ENCODE measurements around the gene RAPGEF2.
"Not testable (repeated sequence)": the region's sequence is repeated elsewhere in the genome, so short reads cannot be mapped to it uniquely, and the experiment has no call there.

RAPGEF2 gene

DNA sequence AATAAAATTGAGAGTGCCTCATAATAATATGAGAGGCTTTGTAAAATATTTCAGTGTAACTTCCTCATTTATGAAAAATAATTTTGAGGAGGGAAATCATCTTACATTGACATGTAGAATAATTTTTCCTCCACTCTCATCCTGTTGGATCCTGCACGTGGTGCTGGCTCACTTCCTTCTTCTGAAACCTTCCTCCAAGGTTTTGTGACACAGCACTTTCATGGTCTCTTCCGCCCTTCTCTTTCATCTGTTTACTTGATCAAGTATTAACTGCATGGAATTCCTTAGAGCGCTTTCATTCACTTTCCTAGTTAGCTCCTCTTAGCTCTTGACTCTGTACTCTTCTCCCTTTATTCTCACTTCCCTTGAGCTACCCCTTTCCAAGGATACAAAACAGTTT, 246.5 kb downstream of the RAPGEF2 start:
- FAIRE-seq (no peak), DNase-seq (ENCODE audit: insufficient read length, low spot score) (no peak)

DNA sequence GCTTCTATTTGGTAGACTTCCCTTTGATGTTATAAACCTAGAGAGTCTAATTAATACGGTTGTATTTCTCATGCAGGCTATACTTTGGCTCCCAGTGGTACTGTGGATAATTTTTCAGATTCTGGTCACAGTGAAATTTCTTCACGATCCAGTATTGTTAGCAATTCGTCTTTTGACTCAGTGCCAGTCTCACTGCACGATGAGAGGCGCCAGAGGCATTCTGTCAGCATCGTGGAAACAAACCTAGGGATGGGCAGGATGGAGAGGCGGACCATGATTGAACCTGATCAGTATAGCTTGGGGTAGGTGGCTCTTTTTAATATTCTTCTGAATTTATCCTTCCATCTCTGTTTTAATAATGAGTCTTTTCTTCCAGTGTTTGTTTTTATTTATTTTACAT, 249.7 kb downstream of the RAPGEF2 start:
- FAIRE-seq (peak; percentile 39), DNase-seq (ENCODE audit: insufficient read length, low spot score) (no peak)

DNA sequence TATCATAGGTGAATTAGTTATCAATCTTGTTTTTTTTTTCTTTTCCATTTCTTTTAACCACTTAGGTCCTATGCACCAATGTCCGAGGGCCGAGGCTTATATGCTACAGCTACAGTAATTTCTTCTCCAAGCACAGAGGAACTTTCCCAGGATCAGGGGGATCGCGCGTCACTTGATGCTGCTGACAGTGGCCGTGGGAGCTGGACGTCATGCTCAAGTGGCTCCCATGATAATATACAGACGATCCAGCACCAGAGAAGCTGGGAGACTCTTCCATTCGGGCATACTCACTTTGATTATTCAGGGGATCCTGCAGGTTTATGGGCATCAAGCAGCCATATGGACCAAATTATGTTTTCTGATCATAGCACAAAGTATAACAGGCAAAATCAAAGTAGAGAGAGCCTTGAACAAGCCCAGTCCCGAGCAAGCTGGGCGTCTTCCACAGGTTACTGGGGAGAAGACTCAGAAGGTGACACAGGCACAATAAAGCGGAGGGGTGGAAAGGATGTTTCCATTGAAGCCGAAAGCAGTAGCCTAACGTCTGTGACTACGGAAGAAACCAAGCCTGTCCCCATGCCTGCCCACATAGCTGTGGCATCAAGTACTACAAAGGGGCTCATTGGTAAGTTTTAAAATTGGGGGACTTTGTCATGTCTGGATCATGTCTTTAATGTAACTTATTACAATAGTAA, 250.7 kb downstream of the RAPGEF2 start:
- no peak for FAIRE-seq

DNA sequence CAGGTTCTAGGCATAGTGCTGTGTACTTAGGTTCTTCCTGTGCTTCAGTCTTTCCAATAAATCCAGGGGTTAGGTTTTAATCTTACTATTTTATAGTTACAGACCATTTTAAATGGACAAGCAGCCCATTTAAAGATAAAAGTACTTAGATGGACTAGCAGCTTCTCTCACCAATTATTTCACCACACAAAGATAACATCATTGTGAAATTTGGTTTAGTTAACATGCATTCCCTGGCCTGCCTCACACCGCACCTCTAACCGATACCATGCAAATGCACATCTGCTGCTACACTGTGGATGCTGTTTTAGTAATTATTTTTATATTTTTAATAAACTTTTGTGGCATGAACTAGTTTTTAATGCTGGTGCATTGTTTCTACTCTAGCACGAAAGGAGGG, 252.6 kb downstream of the RAPGEF2 start:
- FAIRE-seq (no peak), DNase-seq (ENCODE audit: insufficient read length, low spot score) (no peak)

More for the DNA sequence above, 250.7 kb downstream of the RAPGEF2 start:
- no peak for DNase-seq (ENCODE audit: insufficient read length, low spot score)

DNA sequence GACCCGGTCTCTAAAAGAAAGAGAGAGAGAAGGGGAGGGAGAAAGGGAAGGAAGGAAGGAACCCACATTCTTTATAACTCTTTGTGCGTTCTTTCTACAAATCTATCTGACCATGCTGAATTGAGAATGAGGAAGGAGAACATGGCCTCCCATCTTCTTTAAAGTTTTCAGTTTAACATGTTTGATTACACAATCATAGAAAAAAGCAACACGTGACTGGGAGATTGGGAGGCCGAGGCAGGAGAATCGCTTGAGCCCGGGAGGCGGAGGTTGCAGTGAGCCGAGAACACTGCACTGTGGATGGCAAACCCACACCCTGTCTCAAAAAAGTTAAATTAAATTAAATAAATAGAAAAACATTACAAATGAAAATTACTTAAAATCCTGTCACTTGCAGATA, 254.5 kb downstream of the RAPGEF2 start:
- DNase-seq (ENCODE audit: insufficient read length, low spot score) (no peak), FAIRE-seq (no peak)

DNA sequence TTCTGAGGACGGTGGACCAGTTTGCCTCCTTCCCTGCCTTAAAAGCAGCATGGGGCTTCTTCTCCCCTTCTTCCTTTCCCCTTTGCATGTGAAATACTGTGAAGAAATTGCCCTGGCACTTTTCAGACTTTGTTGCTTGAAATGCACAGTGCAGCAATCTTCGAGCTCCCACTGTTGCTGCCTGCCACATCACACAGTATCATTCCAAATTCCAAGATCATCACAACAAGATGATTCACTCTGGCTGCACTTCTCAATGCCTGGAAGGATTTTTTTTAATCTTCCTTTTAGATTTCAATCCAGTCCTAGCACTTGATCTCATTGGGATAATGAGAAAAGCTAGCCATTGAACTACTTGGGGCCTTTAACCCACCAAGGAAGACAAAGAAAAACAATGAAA, 255.3 kb downstream of the RAPGEF2 start:
- DNase-seq (ENCODE audit: insufficient read length, low spot score) (no peak), FAIRE-seq (no peak)

DNA sequence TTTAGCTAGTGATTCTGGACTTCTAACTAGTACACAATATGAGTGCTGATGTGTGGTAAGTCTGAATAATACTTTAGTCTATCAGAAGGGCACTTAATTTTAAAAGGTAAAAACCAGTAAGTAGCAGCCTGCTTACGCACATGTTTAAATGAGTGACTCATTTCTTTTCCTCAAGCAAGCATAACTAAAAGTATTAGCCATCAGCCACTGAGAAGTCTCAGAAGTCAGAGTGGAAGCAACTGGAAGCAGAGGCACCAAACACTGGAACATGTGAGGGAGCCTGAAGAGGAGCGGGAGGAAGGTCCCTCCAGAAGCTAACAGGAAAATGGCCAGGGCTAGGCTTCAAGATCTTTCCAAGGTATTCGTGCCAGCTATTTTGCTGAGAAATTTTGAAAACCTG, 257.7 kb downstream of the RAPGEF2 start:
- DNase-seq (ENCODE audit: insufficient read length, low spot score) (no peak), FAIRE-seq (no peak)

DNA sequence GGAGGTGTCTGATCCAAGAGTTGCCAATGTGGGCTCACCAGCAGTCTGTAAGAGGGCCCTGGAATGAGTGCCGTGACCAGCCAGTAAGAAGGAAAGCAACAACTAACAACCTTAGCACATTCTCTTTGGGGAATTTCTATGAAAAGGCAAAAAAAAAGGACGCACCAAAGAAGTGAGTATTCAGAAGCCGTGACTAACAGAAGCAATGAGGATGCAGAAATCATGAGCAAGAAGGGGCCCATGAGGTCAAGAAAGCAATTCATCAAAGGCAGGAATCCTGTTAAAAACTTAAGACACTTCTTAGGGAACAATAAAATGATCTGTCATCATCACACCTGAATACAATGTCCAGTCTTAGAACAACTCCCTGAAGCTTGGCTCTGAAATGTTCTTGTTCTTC, 260.5 kb downstream of the RAPGEF2 start:
- no peak for FAIRE-seq
- no peak for DNase-seq (ENCODE audit: insufficient read length, low spot score)

DNA sequence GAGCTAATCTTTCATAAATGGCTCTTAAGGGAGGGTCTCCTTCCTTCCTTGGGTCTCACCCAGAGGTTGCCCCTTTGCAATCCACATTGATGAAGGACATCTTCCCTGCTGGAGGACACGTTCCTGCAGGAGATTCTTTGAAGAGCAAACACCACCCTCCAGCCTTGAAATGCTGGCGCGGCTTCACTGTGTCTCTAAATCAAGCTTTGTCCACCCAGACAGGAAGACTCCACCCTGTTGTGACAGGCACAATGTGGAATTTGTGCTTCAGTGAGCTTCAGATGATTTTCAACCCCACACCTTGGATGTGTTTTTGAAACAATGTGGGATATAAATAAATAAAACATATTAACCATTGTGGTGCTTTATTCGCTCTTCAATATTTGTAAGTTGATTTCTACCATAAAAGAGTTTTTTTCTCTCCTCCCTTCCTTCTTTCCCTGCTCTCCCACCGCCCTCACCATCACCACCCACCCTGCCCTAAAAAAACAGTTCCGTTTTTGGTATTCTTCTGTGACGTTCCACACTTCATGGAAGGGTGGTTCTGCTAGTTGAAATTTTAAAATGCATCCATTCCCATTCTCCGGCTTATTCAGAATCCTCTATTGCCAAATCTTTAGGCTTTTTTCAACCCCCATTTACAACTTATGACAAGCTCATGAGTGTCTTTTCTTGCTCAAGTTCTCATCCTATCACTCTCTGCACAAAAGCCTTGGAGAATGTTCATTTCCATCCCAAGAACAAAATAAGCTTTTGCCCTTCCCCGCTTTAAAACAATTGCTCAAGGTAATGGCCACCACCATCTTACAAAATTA, 264.3 kb downstream of the RAPGEF2 start:
- FAIRE-seq (peak; percentile 61), DNase-seq (ENCODE audit: insufficient read length, low spot score) (no peak)

DNA sequence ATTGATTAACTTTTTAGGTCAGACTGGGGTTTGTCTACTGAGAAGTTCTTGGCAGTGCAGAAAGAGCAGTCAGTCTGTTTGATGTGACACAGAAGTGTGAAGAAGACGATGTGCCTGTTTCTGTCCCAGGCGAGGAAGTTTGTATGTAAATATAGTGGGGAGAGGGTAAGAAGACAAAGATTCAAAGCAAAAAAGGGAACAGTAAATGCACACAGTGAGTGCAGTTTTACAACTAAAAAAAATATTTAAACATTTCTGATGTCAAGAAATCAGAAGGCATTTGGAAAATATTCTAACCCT, 264.9 kb downstream of the RAPGEF2 start:
- FAIRE-seq, result no peak

DNA sequence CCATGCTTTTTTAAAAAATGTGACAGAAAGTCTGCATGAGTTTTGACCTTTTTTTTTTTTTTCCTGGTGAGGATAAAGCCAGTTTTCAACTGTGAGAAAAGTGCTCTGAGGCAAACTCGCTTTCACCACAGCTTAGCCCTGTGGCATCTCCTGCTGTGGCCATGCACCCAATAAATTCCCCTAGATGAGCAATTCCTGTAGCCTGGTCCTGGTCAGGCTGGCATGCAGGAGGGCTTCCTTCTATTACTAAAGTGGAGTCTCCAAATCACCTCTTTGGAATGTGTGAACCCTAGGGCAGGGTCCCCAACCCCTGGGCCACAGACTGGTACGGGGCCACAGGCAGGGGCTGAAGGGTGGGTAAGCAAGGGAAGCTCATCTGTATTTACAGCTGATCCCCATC, 265.4 kb downstream of the RAPGEF2 start:
- DNase-seq (ENCODE audit: insufficient read length, low spot score), result no peak
- no peak for FAIRE-seq

More for the DNA sequence above, 264.9 kb downstream of the RAPGEF2 start:
- DNase-seq (ENCODE audit: insufficient read length, low spot score), result no peak

DNA sequence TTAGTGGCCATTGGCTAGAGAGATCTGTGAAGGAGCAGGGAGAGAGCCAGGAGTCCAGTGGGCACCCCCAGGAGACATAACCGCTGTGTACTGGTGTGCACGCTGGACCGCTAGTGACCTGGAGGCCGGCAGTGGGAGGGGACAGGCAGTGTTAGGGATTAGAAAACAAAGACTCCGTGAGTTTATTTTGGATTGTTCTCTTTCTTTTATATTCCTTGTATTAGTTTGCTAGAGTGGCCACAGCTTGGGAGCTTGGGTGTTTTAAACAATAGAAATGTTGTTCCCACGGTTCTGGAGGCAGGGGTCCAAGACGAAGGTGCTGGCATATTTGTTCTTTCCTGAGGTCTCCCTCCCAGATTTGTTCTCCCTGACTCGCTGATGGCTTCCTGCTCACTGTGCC, 266.4 kb downstream of the RAPGEF2 start:
- no peak for DNase-seq (ENCODE audit: insufficient read length, low spot score)
- no peak for FAIRE-seq

DNA sequence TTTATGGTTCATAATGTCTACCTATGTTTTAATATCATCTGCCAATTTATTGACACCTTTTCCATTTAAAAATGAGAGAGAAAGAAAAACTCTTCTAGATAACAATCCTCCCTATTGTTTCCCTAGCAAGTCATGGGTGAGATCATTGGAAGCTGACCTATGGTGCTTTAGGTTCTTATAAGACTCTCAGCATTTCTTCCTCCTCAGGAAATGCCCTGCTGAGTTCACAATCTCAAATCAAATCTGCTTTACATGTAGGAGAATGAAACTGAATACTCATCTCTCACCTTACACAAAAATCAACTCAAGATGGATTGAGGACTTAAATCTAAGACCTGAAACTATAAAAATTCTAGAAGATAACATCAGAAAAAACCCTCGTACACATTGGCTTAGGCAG, 267.4 kb downstream of the RAPGEF2 start:
- no peak for DNase-seq (ENCODE audit: insufficient read length, low spot score)
- FAIRE-seq, result no peak

DNA sequence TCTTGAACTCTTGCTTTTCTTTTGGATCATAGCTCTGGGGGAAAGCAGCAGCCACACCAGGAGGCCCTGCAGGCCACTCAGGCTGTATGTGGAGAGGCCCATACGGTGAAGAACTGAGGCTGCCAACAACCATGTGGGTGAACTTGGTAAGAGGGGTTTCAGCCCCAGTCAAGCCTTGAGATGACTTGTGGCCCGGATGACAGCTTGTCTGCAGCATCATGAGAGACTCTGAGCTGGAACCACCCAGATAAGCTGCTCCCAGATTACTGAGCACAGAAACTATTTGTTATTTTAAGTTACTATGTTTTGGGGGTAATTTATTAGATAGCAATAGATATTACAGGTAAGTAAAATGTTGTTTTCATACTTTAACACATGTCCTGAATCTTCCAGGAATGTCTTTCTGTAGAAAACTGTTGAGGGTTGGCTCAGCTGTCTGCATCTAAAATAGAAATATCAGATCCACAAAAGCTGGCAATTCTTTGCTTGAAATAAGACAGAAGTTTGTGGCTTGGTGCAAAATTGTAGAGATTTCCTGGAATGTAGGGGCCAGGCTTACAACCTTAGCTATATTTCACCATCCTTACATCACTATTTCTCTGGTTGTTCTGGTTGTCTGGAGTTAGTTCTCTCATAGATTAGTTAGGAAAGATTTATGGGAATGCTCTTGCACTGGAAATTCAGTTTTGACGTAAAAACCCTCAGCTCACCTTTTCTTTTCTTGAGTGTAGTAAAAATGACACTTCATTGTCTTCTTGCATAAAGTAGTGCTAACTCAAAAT, 272.1 kb downstream of the RAPGEF2 start:
- no peak for DNase-seq (ENCODE audit: insufficient read length, low spot score)

DNA sequence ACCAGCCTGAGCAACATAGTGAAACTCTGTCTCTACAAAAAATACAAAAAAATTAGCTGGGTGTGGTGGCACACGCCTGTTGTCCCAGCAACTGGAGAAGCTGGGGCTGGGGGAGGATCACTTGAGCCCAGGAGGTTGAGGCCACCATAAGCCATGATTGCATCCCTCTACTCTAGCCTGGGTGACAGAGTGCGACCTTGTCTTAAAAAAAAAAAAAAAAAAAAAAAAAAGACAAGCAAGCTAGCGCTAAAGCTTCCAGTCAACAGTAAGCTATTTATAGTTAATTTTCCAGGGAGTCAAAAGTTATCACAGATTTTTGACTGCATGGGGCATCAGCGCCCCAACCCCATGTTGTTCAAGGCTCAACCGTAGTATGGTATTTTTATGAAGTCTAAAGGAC, 273.4 kb downstream of the RAPGEF2 start:
- FAIRE-seq, result no peak
- no peak for DNase-seq (ENCODE audit: insufficient read length, low spot score)

More for the DNA sequence above, 272.1 kb downstream of the RAPGEF2 start:
- FAIRE-seq, result no peak

DNA sequence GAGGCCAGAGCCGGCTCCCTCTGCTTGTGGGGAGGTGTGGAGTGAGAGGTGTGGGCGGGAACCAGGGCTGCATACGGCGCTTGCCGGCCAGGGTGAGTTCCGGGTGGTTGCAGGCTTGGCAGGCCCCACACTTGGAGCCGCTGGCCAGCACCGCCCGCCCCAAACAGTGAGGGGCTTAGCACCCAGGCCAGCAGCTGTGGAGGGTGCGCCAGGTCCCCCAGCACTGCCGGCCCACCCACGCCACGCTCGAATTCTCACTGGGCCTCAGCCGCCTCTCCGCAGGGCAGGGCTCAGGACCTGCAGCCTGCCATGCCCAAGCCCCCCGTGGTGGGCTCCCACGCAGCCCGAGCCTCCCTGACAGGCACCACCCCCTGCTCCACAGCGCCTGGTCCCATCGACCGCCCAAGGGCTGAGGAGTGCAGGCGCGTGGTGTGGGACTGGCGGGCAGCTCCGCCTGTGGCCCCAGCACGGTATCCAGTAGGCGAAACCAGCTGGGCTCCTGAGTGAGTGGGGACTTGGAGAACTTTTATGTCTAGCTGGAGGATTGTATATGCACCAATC, 275.3 kb downstream of the RAPGEF2 start:
- DNase-seq (ENCODE audit: insufficient read length, low spot score) (no peak), FAIRE-seq (no peak)

DNA sequence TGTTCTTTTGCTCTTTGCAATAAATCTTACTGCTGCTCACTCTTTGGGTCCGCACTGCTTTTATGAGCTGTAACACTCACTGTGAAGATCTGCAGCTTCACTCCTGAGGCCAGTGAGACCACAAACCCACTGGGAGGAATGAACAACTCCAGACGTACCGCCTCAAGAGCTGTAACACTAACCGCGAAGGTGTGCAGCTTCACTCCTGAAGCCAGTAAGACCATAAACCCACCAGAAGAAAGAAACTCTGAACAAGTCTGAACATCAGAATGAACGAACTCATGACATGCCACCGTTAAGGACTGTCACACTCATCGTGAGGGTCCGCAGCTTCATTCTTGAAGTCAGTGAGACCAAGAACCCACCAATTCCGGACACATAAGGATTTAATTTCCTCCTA, 276.2 kb downstream of the RAPGEF2 start:
- not testable (repeated sequence) for FAIRE-seq; DNase-seq (ENCODE audit: insufficient read length, low spot score)

DNA sequence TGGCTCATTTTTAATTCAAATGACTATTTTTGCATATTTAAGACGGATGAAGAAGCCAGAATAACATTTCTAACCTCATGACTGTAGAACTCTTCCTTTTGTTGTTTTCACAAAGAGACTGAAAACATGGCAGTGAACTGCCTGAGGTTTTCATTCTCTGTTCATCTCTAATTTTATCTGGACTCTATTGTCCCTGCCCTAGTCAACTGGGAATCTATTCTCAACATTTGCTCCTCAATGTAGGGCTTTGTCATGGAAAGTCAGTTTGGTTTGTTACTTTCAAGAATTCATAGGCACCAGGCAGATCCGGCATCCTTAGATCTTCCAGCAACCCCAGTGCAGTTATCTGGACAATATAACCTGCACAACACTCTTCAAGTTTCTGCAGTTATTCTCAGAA, 277.0 kb downstream of the RAPGEF2 start:
- DNase-seq (ENCODE audit: insufficient read length, low spot score) (no peak), FAIRE-seq (no peak)

DNA sequence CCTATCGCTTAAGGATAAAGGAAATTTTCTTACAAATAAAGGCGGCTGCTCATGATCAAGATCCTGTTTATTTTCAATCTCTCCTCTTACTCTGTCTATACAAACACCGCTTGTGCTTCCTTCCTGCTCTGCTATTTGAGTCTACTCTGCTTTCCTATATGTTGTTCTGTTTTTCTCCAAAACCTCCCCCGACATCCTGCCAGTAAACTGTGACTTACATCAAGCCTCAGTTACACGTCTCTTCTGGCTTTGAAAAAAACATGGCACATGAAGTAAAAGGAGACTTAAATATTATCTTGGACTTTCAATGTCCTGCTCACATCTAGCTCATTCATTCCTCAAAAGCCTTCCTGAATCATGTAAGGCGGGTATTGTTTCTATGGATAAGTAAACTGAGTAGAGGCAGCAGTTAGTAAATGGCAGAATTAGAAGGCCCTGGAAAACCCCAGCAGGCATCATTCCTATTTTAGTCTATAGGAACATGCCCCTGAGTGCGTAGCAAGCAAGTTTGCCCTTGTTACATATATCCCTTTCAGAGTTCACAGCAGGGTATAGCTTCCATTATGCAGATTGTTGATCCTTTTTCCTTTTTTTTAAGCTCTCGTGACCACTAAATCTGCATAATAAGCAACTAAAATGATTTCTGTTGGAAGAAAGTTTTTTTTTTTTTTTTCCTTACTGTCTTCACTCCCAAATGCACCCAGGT, 280.1 kb downstream of the RAPGEF2 start:
- DNase-seq (ENCODE audit: insufficient read length, low spot score), result no peak
- no peak for FAIRE-seq

DNA sequence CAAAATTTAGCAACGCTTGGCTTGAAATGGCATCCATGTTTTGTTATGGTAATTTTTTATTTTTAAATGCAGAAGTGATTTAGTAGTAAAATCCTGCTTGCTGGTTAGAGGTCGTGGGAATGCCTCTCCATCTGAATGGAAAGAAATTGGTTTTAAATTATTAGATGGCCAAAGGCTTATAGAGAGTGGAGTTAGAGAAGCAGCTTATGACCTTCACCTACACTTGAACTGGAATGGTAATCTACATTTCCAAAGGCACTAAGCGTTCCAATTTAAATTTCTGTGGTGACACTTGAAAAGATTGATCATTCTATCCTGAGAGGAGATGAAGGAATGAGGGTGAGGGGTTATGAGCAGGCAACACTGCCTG, 280.7 kb downstream of the RAPGEF2 start:
- FAIRE-seq (no peak), DNase-seq (ENCODE audit: insufficient read length, low spot score) (no peak)

DNA sequence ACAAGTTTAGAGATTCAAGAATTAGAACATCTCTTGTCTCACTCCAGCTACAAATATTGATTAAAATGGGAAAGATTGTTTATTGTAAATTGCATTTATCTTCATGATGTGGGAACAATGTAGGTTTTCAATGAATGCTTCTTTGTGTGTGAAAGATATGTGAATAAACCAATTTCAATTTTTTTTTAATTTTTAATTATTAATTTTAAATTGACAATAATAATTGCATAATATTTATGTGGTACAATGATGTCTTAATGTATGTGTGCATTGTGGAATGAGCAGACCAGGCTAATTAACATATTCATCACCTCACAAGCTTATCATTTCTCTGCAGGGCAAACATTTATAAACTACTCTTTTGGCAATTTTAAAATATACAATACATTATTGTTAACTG, 281.1 kb downstream of the RAPGEF2 start:
- DNase-seq (ENCODE audit: insufficient read length, low spot score) (no peak), FAIRE-seq (no peak)

Measured in GM19239 (cell line).